Activated CD4-positive, alpha-beta memory T cell treated with anti-CD3 and anti-CD28 coated beads for 36 hours (primary cell): ENCODE data around the gene FARSB. TPM values are rescaled to one million over a fixed set of nuclear protein-coding genes. Genes with fewer than 3 reads are reported as not detected.

Experiments used
- CTCF ChIA-PET: fragments of 350-600 bp; sonication (Branson Sonifier 250); formaldehyde crosslinking; loops from one replicate; lab custom pipeline; 2021; ENCODE audit warnings: antibody characterized with exemption, inconsistent platforms; lab: Charles Lee
- POLR2A ChIA-PET: fragments of 350-600 bp; sonication (Branson Sonifier 250); formaldehyde crosslinking; loops from one replicate; lab custom pipeline; 2021; ENCODE audit warnings: antibody characterized with exemption; lab: Charles Lee
- DNase-seq: peaks from one replicate; pipeline ENCODE4 v3.0.0-alpha.2; 2020
- H3K27ac Mint-ChIP-seq: one replicate; pipeline ENCODE4 v1.8.0; 2021; ENCODE audit warnings: mixed read lengths
- H3K27me3 Mint-ChIP-seq: one replicate; pipeline ENCODE4 v1.8.0; 2021; ENCODE audit warnings: mixed read lengths
- H3K36me3 Mint-ChIP-seq: one replicate; pipeline ENCODE4 v1.8.0; 2021; ENCODE audit warnings: mixed read lengths
- H3K4me1 Mint-ChIP-seq: one replicate; pipeline ENCODE4 v1.8.0; 2021; ENCODE audit warnings: low read depth, mixed read lengths
- H3K4me3 Mint-ChIP-seq: one replicate; pipeline ENCODE4 v1.8.0; 2021; ENCODE audit warnings: mild to moderate bottlenecking, mixed read lengths
- H3K9me3 Mint-ChIP-seq: one replicate; pipeline ENCODE4 v1.8.0; 2021; ENCODE audit warnings: mixed read lengths
- intact Hi-C: fragments of 100-400 bp; cut with micrococcal nuclease; formaldehyde crosslinking; loops from one replicate; pipeline ENCODE4 v1.15.1; 2023
- total RNA-seq, 2 experiments: library from RNA; stranded (reverse); gene quantifications; one replicate each; pipeline ENCODE4 v1.2.3, GENCODE V29; 2021

Gene FARSB
- total RNA-seq, 2 experiments from 2014 or later: 40.3 to 41.4 TPM

DNA sequence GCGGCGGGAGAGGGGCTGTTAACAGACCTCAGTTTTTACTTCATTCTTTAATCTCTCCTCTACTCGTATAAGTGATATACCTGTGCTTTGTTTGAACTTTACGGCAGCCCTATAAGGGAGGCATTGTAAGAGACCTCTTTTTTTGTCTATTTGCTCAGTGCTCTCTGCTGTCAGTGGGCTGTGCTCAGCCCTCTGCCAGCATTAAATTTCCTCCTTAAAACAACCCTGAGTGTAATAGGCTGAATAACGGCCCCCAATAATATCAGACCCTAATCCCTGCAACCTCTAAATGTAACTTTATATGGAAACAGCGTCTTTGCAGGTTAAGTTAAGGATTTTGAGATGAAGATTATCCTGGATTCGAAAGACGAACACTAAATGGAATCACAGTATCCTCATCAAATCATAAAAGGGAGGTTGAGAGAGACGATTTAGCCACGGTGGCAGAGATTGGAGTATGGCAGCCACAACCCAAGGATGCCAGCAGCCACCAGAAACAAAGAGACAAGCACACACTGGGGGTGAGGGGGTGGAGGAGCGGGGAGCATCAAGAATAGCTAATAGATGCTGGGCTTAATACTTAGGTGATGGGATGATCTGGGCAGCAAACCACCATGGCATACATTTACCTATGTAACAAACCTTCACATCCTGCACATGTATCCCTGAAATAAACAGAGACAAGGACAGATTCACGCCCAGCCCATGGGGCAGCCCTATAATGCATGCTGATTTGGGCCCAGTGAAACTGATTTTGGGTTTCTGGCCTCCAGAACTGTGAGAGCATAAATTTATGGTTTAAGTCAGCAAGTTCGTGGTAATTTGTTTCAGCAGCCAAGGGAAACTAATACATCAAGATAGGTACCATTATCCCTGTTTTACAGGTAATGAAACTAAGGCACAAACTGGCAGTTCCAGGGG, 894 bp upstream of the FARSB start:
- Mint-ChIP-seq H3K27me3 (no peaks in the 10 kb centered on the region), H3K27ac (peak overlapping the region; percentile 98), H3K9me3 (no peaks in the 10 kb centered on the region), H3K36me3 (peaks cover 11% of the 10 kb centered on the region), H3K4me1 (peaks cover 31% of the 10 kb centered on the region), H3K4me3 (peak overlapping the region; percentile 91)
- DNase-seq: no peak
- ChIA-PET CTCF (interaction anchor here (1.6 to 3.2 kb wide), 2 partner anchors 34 to 283 kb away, joined by 3 to 11 read pairs; no protein-coding TSS in a partner anchor), POLR2A (interaction anchor here (1.1 kb wide), 1 partner anchor 204 kb away, joined by 4 read pairs; the partner anchor contains the start of gene ACSL3)
- intact Hi-C loops: loop anchor here (1.0 to 5.0 kb wide), 4 partner anchors 133 to 1181 kb away; partner anchors contain the start of gene AP1S3

DNA sequence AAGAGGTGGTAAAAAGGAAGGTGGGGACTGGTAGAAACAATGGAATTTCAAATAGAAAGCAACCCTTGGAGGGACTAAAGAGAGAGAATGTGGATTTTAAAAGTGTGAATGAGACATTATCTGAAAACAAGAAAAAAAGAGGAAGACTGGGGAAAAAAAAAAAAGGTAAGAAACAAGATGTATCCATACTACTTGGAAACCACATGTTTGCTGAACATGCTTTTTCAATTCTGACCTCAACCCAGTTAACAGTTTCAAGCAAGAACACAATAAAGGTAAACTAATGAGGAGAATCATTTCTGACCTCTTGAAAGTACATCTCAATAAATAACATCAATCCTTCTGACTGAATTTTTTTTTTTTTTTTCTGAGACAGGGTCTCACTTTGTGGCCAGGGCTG, 2.6 kb downstream of the FARSB start:
- Mint-ChIP-seq H3K9me3 (no peaks in the 10 kb centered on the region), H3K27ac (peak overlapping the region; percentile 53), H3K36me3 (peaks cover 16% of the 10 kb centered on the region), H3K4me1 (peaks cover 46% of the 10 kb centered on the region), H3K4me3 (peak overlapping the region; percentile 35), H3K27me3 (no peaks in the 10 kb centered on the region)
- intact Hi-C loops: no loop called here
- POLR2A ChIA-PET: interaction anchor here (1.0 kb wide), 1 partner anchor 160 kb away, joined by 3 read pairs; no protein-coding TSS in a partner anchor
- CTCF ChIA-PET: interaction anchor here (1.1 kb wide), 1 partner anchor 334 kb away, joined by 3 read pairs; a partner anchor contains a TSS
- DNase-seq: no peak

DNA sequence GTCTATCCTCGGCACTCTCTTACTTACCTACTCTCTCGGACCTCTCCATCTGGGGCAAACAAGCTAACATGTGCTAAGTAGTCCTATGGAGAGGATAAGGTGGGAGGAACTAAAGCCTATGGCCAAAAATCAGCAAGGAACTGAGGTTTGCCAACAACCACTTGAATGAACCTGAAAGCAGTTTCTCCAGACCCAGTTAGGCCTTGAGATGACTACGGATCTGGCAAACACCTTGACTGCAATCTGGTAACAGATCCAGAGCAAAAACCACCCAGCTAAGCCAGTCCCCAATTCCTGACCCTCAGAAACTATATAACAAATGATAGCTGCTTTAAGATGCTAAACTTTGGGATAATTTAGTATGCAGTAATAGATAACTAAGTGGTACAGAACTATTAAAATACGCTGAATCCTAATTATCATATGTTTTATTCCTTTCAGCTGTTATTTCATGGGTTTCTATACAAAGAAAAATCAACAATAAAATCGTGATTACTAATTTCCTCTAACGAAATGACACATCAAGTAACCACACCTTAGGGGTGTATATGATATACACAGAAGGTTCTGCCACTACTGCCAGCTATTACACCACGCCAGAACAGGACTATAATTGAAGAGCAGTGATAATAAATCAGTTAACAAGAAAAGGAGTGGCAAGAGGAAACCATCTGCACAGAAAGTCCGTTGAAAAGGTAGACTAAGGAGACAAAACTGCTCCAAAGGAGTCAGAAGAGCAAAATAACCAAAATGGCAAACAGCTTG, 3.2 kb downstream of the FARSB start:
- H3K27me3 Mint-ChIP-seq: no peaks in the 10 kb centered on the region
- intact Hi-C loops: no loop called here
- CTCF ChIA-PET: interaction anchor here (1.1 kb wide), 1 partner anchor 333 kb away, joined by 3 read pairs; a partner anchor contains a TSS
- no peaks in the 10 kb centered on the region for H3K9me3 Mint-ChIP-seq
- peaks cover 46% of the 10 kb centered on the region for H3K4me1 Mint-ChIP-seq
- H3K27ac Mint-ChIP-seq: peak overlapping the region; percentile 53
- no peak for DNase-seq
- POLR2A ChIA-PET: interaction anchor here (0.6 to 1.0 kb wide), 2 partner anchors 59 to 161 kb away, joined by 3 read pairs; no protein-coding TSS in a partner anchor
- H3K4me3 Mint-ChIP-seq: peak overlapping the region; percentile 35
- H3K36me3 Mint-ChIP-seq: peaks cover 21% of the 10 kb centered on the region

DNA sequence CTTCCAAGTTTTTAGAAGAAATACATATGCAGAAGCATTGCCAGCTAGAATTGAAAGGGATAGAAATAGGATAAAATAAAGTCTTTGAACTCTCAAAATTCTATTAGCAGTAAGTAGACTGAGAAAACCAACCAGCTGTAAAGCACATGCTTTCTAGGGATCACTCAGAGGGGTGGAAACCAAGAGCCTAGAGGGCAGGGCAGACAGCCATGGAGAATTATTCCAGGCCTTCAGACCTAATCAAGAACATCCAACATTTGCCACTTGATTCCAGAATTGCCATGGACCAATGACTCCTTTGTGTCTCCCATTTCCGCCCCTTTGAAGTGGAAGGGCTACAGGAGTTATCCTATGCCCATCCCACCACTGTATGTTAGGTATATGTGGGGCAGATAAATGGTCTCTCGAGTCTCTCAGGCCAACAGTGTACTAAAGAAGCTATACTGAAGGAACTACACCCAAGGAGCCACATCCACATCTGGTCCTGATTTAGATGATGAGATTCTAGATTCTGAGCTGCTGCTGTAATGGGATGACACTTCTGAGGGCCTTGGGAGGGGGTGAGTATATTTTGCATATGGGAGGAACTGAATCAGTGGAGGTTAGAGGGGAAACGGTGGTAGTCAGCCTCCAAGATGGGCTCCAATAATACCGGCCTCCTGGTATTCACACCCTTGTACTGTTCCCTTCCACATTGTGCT, 4.0 kb downstream of the FARSB start:
- intact Hi-C loops: no loop called here
- ChIA-PET POLR2A (interaction anchor here (0.6 kb wide), 1 partner anchor 58 kb away, joined by 3 read pairs; no protein-coding TSS in a partner anchor), CTCF (no interaction called here)
- Mint-ChIP-seq H3K4me3 (no peak overlapping the region), H3K27ac (no peak overlapping the region), H3K36me3 (peaks cover 26% of the 10 kb centered on the region), H3K27me3 (no peaks in the 10 kb centered on the region), H3K9me3 (no peaks in the 10 kb centered on the region), H3K4me1 (peaks cover 43% of the 10 kb centered on the region)
- no peak for DNase-seq

DNA sequence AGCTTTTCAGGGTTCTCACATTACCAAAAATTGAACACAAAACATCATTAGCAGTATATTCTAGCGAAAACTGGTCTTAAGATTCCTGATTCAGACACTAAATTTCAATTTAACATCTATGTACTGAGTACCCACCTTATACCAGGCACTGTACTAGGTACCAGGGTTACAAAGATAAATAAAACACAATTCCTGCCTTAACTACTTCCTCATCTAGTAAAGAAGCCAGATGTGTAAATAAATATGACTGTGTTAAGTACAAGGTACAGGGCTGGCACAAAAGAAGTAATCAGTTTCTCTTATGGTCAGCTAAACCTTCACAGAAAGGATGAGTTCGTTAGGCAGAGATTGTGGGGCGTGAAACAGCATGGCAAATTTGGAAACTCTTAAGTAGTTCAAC, 6.1 kb downstream of the FARSB start:
- H3K27me3 Mint-ChIP-seq: no peaks in the 10 kb centered on the region
- intact Hi-C loops: no loop called here
- peaks cover 36% of the 10 kb centered on the region for H3K36me3 Mint-ChIP-seq
- DNase-seq: no peak
- H3K9me3 Mint-ChIP-seq: no peaks in the 10 kb centered on the region
- CTCF ChIA-PET: no interaction called here
- H3K4me1 Mint-ChIP-seq: peaks cover 40% of the 10 kb centered on the region
- no peak overlapping the region for H3K27ac Mint-ChIP-seq
- POLR2A ChIA-PET: no interaction called here
- H3K4me3 Mint-ChIP-seq: no peak overlapping the region

DNA sequence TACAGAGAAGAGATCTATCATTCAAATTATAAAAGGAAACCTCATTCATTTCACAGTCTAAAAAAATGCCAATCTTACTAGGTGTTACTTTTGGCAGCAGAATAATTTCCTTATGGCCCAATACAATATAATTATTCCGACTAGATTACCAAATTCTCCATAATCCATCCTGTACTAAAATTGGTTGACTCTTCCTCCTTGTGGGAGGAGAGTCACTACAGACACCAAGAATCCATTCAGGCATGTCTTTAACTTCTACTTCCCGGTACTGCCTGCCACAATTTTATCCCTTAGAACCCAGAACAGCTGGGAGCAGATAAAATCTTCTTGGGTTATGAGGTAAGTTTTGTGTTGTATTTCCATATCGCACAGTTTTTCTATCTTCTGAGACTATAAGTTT, 9.9 kb downstream of the FARSB start:
- Mint-ChIP-seq H3K9me3 (no peaks in the 10 kb centered on the region), H3K27ac (no peak overlapping the region), H3K27me3 (no peaks in the 10 kb centered on the region), H3K4me1 (peaks cover 21% of the 10 kb centered on the region), H3K36me3 (peaks cover 52% of the 10 kb centered on the region), H3K4me3 (no peak overlapping the region)
- no peak for DNase-seq
- intact Hi-C loops: no loop called here
- POLR2A ChIA-PET: no interaction called here
- CTCF ChIA-PET: no interaction called here

DNA sequence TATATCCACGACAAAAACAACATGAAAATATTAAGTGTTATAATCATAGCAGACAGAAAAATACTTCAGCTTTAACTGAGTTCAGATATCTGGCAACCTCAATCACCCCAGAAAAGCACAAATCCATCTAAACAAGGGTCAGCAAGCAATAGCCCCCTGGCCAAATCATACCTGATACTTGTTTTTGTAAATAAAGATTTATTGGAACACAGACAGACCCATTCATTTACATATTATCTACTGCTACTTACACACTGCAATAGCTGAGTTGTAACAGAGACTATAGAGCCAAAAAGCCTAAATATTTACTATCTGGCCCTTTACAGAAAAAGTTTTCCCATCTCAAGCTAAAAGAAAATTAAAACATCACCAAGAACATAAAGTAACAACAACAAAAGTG, 12.8 kb downstream of the FARSB start:
- H3K36me3 Mint-ChIP-seq: peaks cover 61% of the 10 kb centered on the region
- no peak for DNase-seq
- ChIA-PET POLR2A (no interaction called here), CTCF (no interaction called here)
- H3K27ac Mint-ChIP-seq: no peak overlapping the region
- no peaks in the 10 kb centered on the region for H3K27me3 Mint-ChIP-seq
- no peak overlapping the region for H3K4me3 Mint-ChIP-seq
- peaks cover 11% of the 10 kb centered on the region for H3K4me1 Mint-ChIP-seq
- H3K9me3 Mint-ChIP-seq: no peaks in the 10 kb centered on the region
- intact Hi-C loops: no loop called here

DNA sequence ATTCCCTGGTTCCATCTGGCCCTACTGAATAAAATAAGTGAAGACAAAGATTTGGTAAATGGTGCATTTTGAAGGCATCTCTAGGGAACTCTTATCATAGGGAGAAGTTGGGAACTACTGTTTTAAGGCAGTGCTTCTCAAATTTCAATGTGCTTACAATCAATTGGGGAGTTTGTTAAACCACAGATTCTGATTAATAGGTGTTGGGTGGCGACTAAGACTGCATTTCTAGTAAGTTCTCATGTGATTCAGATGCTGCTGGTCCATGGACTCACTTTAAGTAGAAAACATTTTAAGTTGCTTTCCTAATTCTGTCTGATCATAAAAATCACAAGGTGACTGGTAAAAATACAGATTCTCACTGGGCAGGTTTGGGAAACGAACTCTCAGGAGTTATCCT, 14.6 kb downstream of the FARSB start:
- POLR2A ChIA-PET: no interaction called here
- H3K27me3 Mint-ChIP-seq: no peaks in the 10 kb centered on the region
- no peaks in the 10 kb centered on the region for H3K9me3 Mint-ChIP-seq
- peaks cover 63% of the 10 kb centered on the region for H3K36me3 Mint-ChIP-seq
- H3K4me3 Mint-ChIP-seq: no peak overlapping the region
- intact Hi-C loops: no loop called here
- peaks cover 11% of the 10 kb centered on the region for H3K4me1 Mint-ChIP-seq
- CTCF ChIA-PET: no interaction called here
- H3K27ac Mint-ChIP-seq: no peak overlapping the region
- no peak for DNase-seq

DNA sequence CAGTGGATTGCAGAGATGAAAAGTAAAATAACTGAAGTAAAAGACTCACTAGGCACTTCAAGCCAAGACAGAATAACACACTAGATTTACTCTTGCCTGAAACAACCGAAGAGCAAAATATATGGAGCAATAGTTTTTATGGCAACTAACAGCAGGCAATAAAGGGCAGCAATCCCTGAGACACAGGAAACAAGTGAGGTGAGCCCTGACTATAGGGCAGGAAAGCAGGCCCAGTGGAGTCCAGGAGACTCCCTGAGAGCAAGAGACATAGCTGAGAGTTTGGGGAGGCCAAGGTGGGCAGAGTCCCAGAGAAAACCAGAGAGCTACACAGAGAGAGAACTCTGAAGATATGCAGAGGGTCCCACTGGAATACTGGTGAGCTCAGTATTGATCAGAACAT, 18.8 kb downstream of the FARSB start:
- peaks cover 63% of the 10 kb centered on the region for H3K36me3 Mint-ChIP-seq
- no peak overlapping the region for H3K4me3 Mint-ChIP-seq
- no peaks in the 10 kb centered on the region for H3K27me3 Mint-ChIP-seq
- DNase-seq: no peak
- CTCF ChIA-PET: no interaction called here
- POLR2A ChIA-PET: no interaction called here
- no peak overlapping the region for H3K27ac Mint-ChIP-seq
- intact Hi-C loops: no loop called here
- no peaks in the 10 kb centered on the region for H3K9me3 Mint-ChIP-seq
- peaks cover 5% of the 10 kb centered on the region for H3K4me1 Mint-ChIP-seq

DNA sequence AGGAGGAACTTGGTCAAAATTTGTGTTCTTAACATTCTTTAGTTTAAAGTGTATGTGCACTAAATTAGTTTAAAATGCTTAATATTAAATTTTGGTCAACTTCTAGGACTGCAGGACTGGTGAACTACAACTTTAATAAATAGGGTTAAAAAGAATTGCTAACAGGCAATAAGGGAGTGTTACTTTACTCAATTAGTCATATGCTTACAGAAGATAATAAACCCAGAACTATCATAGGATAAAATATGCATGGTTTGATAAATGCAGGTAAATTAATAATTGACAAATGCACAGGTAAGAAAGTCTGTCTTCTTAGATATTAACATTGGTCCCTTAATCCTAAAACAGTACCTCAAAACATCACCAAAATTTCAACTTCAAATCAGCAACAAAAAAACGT, 20.6 kb downstream of the FARSB start:
- peaks cover 63% of the 10 kb centered on the region for H3K36me3 Mint-ChIP-seq

DNA sequence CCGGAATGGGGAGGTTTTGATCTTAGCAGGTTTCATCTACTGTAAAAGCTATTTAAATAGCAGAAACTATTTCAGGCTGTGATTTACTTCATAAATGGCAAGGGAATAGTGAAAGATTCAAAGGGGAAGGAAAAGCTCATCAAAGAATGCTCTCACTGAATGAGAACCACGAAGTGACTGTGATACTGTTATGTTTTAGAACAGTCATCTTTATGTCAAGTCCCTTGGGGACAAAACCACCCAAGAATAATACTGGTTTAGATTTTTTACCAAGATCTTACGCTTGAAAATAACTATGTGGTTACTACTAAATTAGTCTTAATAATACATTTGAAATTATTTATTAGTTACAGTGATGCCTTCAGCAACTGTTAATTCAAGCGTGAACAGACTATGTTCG, 28.1 kb downstream of the FARSB start:
- H3K27ac Mint-ChIP-seq: no peak overlapping the region
- no peaks in the 10 kb centered on the region for H3K27me3 Mint-ChIP-seq
- ChIA-PET CTCF (no interaction called here), POLR2A (interaction anchor here (0.9 kb wide), 1 partner anchor 12 kb away, joined by 3 read pairs; no protein-coding TSS in a partner anchor)
- intact Hi-C loops: no loop called here
- no peaks in the 10 kb centered on the region for H3K4me1 Mint-ChIP-seq
- H3K4me3 Mint-ChIP-seq: no peak overlapping the region
- no peak for DNase-seq
- H3K9me3 Mint-ChIP-seq: no peaks in the 10 kb centered on the region
- H3K36me3 Mint-ChIP-seq: peaks cover 52% of the 10 kb centered on the region

More for the DNA sequence above, 20.6 kb downstream of the FARSB start:
- H3K4me1 Mint-ChIP-seq: no peaks in the 10 kb centered on the region
- CTCF ChIA-PET: no interaction called here
- POLR2A ChIA-PET: no interaction called here
- H3K27me3 Mint-ChIP-seq: no peaks in the 10 kb centered on the region
- no peak for DNase-seq
- H3K9me3 Mint-ChIP-seq: no peaks in the 10 kb centered on the region
- intact Hi-C loops: no loop called here
- no peak overlapping the region for H3K27ac Mint-ChIP-seq
- no peak overlapping the region for H3K4me3 Mint-ChIP-seq
